ENCODE data around the gene S100A16.
"Not testable (repeated sequence)": the region's sequence is repeated elsewhere in the genome, so short reads cannot be mapped to it uniquely, and the experiment has no call there.

S100A16 gene

DNA sequence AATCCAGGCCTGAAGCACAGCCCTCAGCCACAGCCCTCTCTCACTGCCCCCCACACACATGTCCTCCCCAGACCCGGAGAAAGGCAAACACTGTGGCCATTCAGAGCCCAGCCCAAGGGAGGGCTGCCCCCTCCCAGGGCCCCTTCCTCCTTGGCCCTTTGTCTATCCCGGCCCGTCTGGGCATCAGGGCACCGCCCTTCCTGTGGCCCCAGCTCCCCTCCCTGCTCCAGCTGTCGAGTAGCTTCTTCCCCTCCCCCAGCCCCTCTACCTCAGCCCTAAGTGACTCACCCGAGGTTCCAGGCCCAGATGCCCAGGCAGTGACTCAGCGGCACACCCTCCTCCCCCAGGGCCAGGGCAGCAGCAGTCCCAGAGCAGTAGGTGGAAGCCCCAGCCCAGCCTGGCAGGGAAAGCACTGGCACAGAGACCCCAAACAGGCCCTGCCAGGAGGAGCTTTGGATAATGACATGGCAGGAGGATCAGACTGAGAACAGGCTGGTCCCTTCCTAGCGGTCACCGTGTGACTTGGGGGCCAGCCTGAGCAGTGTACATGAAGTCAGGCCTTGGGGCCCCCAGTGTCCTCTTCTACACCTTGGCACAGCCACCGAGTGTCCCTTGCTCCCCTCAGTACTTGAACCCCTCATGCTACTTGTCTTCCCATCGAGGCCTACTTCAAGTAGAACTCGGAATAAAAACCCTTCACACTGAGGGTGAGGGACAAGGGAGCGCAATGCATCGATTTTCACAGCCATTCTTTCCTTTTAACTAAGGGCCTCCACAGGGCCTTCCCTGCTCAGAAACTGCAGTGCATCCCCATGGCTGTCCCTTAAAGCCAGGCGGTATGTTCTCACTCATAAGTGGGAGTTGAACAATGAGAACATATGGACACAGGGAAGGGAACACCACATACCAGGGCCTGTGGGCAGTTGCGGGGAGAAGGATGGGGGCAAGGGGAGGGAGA lies 46.2 kb downstream of the S100A16 start:
- no peak for DNase-seq (ENCODE audit: insufficient read length)
- TF ChIP-seq POLR2A (IDR thresholded peaks at IDR 0.05; ENCODE audit: low read depth, low read length) (no peak), TAF1 (IDR thresholded peaks at IDR 0.05; ENCODE audit: borderline replicate concordance, low read depth, low read length) (no peak), POLR2AphosphoS5 (IDR thresholded peaks at IDR 0.05; ENCODE audit: low read depth, low read length) (no peak)
- no peak for FAIRE-seq

DNA sequence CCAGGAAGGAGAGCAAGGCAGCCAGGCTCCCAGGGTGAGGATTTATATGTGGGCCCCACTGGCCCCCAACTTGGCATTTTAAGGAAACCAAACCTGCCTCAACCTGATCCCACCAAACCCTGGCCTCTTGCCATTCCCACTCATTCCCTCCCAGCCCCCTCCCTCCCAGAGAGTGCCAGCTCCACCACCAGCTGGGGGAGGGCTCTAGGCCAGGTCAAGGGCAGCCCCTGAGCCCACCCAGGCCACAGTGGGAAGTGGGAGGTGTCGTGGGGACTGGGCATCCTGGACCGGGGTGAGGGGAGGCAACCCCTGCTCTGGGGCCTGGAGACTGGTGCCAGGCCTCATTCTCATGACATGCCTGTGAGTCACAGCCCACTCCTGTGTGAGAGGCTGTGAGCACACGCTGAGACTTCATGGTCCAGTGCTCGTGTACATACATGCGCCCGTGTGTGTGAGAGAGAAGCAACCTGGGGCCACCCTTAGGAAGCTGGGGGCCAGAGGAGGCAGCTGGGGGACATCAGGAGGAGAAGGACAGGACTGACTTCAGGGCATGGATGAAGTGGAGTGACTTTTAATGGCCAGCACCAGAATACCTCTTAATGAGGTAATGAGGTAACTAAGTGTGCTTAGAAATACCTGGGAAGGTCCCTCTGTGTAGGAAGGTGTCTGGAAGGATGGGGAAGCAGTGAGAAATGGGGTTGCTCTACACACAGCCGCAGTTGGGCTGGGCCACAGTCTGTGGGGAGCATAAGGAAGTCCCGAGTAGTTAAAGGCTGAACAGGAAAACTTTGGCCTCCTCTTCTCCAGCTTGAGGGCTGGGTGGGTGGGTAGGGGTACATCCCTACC lies 47.2 kb downstream of the S100A16 start, which contains the start of gene S100A2:
TSS of gene S100A2 (minus strand) at position 316 of the 846 bp plus-strand sequence. CDS start 1,967 bp downstream, outside the sequence.
- peak; percentile 55 for DNase-seq (ENCODE audit: insufficient read length)
- TF ChIP-seq POLR2AphosphoS5 (IDR thresholded peaks at IDR 0.05; ENCODE audit: low read depth, low read length) (no peak), POLR2A (IDR thresholded peaks at IDR 0.05; ENCODE audit: low read depth, low read length) (no peak), TAF1 (IDR thresholded peaks at IDR 0.05; ENCODE audit: borderline replicate concordance, low read depth, low read length) (no peak)
- no peak for FAIRE-seq

DNA sequence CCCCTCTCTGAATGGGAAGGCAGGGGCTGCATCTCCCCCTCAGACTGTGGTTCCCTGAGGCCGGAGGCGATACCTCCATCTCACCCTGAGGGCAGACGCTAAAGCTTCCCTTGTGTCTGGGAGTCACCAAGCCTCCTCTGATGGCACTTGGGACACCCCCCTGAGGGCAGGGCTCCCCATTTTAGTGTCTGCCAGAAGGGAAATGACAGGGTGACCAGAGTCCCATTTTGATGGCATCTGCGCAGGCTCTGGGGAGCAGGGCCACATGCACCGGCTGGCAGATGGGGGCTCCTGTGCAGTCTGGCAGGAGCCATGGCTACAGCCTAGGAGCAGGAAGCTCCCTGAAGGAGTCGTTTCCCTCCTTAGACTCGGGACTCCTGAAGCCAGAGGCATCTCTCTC lies 48.9 kb downstream of the S100A16 start:
- no peak for DNase-seq (ENCODE audit: insufficient read length)
- no peak for TF ChIP-seq POLR2AphosphoS5 (IDR thresholded peaks at IDR 0.05; ENCODE audit: low read depth, low read length)
- TF ChIP-seq POLR2A (IDR thresholded peaks at IDR 0.05; ENCODE audit: low read depth, low read length): no peak
- TF ChIP-seq TAF1 (IDR thresholded peaks at IDR 0.05; ENCODE audit: borderline replicate concordance, low read depth, low read length): no peak
- no peak for FAIRE-seq

DNA sequence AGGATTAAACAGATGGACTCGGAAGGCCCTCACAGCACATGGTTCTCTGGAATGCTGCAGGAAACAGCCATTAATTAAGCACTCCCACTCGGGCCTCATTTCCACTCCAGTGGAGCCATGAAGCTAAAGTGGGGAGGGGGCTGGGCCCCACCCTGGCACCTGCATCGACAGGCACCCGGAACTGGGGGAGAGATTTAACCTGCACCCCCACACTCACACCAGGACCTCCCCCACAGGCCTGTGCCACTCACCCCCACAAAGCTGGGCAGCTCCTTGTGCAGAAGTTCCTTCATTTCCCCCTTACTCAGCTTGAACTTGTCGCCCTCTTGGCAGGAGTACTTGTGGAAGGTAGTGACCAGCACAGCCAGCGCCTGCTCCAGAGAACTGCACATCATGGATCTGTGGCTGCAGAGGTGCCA lies 49.4 kb downstream of the S100A16 start:
- DNase-seq (ENCODE audit: insufficient read length) (no peak), FAIRE-seq (no peak)
- TF ChIP-seq POLR2A (IDR thresholded peaks at IDR 0.05; ENCODE audit: low read depth, low read length) (no peak), TAF1 (IDR thresholded peaks at IDR 0.05; ENCODE audit: borderline replicate concordance, low read depth, low read length) (no peak), POLR2AphosphoS5 (IDR thresholded peaks at IDR 0.05; ENCODE audit: low read depth, low read length) (no peak)

DNA sequence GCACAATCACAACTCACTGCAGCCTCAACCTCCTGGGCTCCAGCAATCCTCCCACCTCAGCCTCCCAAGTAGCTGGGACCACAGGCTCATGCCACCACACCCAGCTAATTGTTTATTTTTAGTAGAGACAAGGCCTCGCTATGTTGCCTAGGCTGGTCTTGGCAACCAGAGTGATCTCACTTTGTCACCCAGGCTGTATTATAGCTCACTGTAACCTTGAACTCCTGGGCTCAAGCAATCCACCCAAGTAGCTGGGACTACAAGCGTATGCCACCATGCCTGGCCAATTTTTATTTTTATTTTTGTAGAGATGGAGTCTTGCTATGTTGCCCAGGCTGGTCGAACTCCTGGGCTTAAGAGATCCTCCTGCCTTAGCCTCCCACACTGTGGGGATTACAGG lies 50.9 kb downstream of the S100A16 start:
- FAIRE-seq; DNase-seq (ENCODE audit: insufficient read length): not testable (repeated sequence)

DNA sequence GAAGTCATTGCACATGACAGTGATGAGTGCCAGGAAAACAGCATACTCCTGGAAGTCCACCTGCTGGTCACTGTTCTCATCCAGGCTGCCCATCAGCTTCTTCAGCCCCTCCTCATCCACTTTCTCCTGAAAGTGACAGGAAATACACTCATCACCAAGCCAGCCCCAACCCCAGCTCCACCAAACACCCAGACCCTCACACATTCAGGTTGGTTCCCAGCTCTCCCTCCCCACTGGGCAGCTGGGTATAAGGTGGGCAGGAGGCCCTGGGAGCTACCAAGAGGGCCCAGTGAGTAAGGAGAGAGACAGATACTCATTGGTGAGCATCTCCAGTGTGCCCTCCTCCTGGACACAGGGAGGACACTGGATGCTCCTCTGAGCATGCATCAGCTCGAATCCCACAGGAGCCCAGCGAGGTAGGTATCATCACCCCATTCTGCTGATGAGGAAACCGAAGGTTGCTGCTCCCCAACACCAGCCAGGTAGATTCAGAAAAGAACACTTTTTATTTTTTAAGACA lies 51.4 kb downstream of the S100A16 start:
- TF ChIP-seq POLR2AphosphoS5 (IDR thresholded peaks at IDR 0.05; ENCODE audit: low read depth, low read length) (no peak), TAF1 (IDR thresholded peaks at IDR 0.05; ENCODE audit: borderline replicate concordance, low read depth, low read length) (no peak), POLR2A (IDR thresholded peaks at IDR 0.05; ENCODE audit: low read depth, low read length) (no peak)
- no peak for DNase-seq (ENCODE audit: insufficient read length)
- FAIRE-seq: no peak

DNA sequence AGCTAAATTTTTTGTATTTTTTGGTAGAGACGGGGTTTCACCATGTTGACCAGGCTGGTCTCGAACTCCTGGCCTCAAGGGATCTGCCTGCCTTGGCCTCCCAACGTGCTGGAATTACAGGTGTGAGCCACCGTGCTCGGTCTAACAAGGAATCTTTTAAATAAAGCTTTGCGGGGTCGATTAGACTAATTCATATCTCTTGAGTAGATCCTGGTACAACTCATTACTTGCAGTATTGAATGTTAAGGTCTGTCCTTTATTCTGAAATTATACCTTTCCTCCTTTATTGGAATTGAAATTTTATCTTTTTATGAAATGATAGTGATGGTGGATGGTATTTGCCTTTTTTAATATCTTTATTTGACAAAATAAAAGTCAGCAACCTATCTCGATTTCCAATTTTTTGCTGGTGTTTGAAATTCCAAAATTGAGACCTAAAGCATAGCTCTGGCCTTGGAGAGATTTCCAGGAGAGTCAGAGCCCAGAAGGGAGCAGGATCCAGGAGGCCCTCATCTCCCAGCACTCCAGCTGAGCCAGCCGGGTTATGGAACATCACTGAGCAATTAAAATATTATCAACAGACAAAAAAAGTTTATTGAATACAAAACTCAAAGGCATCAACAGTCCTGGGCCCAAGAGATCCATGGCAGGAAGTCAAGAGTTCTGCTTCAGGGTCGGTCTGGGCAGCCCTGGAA lies 52.0 kb downstream of the S100A16 start:
- DNase-seq (ENCODE audit: insufficient read length) (no peak), FAIRE-seq (no peak)
- TF ChIP-seq POLR2A (IDR thresholded peaks at IDR 0.05; ENCODE audit: low read depth, low read length) (no peak), TAF1 (IDR thresholded peaks at IDR 0.05; ENCODE audit: borderline replicate concordance, low read depth, low read length) (no peak), POLR2AphosphoS5 (IDR thresholded peaks at IDR 0.05; ENCODE audit: low read depth, low read length) (no peak)

DNA sequence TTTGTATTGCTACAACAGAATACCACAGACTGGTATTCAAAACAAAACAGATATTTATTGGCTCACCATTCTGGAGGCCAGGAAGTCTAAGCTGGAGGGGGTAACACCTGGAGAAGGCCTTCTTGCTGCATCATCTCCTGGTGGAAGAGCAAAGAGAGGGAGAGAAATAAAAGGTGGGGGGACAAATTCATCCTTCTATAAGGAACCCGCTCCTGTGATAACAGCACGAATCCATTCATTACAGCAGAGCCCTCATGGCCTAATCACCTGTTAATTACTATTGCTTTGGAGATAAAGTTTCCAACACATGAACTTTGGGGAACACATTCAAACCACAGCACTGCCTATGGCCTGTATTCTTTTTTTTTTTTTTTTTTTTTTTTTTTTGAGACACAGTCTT lies 52.7 kb downstream of the S100A16 start:
- DNase-seq (ENCODE audit: insufficient read length): no peak
- FAIRE-seq: no peak
- no peak for TF ChIP-seq TAF1 (IDR thresholded peaks at IDR 0.05; ENCODE audit: borderline replicate concordance, low read depth, low read length)
- TF ChIP-seq POLR2A (IDR thresholded peaks at IDR 0.05; ENCODE audit: low read depth, low read length): no peak
- no peak for TF ChIP-seq POLR2AphosphoS5 (IDR thresholded peaks at IDR 0.05; ENCODE audit: low read depth, low read length)

DNA sequence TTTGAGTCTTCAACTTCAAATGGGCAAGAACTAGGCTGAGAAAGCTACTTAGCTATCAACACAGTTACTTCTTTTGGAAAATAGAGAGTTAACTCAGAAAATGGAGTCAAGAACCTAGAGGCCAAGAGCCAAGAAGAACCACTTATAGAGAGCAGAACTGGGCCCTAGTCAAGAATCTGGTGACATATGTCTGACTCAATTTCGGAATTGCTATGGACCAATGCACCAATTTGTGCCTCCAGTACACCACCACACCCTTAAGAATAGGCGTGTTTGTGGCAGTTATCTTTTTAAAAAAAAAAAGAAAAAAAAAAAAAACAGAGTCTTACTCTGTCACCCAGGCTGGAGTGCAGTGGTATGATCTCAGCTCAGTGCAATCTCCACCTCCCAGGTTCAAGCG lies 55.1 kb downstream of the S100A16 start:
- DNase-seq (ENCODE audit: insufficient read length): no peak
- TF ChIP-seq POLR2AphosphoS5 (IDR thresholded peaks at IDR 0.05; ENCODE audit: low read depth, low read length) (no peak), TAF1 (IDR thresholded peaks at IDR 0.05; ENCODE audit: borderline replicate concordance, low read depth, low read length) (no peak), POLR2A (IDR thresholded peaks at IDR 0.05; ENCODE audit: low read depth, low read length) (no peak)
- FAIRE-seq: no peak

Data from GM12892 (cell line).